Fibroblast of lung (primary cell): ENCODE results near the gene NDUFV2. TPM values are rescaled to one million over a fixed set of nuclear protein-coding genes. Genes with fewer than 3 reads are reported as not detected.

Experiments
- DNase-seq, 2 donors: peaks; one replicate each; pipeline versions ENCODE4 v3.0.0 to v3.0.0-alpha.2; 2010; ENCODE audit warnings: low read depth in 2 of 2
- H2AFZ ChIP-seq: 2 replicates; pipeline ENCODE4 v1.5.1; 2012; ENCODE audit warnings: low read length, control low read depth, inconsistent platforms
- H3K27ac ChIP-seq: 2 replicates; pipeline ENCODE4 v1.5.1; 2011; ENCODE audit warnings: low read length, control low read depth; ENCODE audit not compliant: insufficient read depth
- H3K27me3 ChIP-seq: 2 replicates; pipeline ENCODE4 v1.5.1; 2011; ENCODE audit warnings: mild to moderate bottlenecking, low read length; ENCODE audit not compliant: control insufficient read depth, insufficient read depth
- H3K36me3 ChIP-seq: 2 replicates; pipeline ENCODE4 v1.5.1; 2011; ENCODE audit warnings: low read length; ENCODE audit not compliant: control insufficient read depth, insufficient read depth
- H3K4me1 ChIP-seq: 2 replicates; pipeline ENCODE4 v1.5.1; 2011; ENCODE audit warnings: low read length; ENCODE audit not compliant: control insufficient read depth, insufficient read depth; ENCODE audit errors: extremely low read depth
- H3K4me2 ChIP-seq: 2 replicates; pipeline ENCODE4 v1.5.1; 2011; ENCODE audit warnings: low read length, control low read depth; ENCODE audit not compliant: insufficient read depth; ENCODE audit errors: extremely low read depth
- H3K4me3 ChIP-seq, 4 experiments: fragments of 200-600 bp in 1 of 4; sonication (generic) in 1 of 4; replicated peaks in 1 of 4; 2 replicates each; pipeline ENCODE4 v1.5.1; 2011 to 2016; ENCODE audit warnings: low read length in 4 of 4, low read depth in 3 of 4, mild to moderate bottlenecking in 3 of 4, control low read depth in 2 of 4, inconsistent platforms in 1 of 4, mixed read lengths in 1 of 4; ENCODE audit not compliant: insufficient read depth in 1 of 4; ENCODE audit errors: control extremely low read depth in 1 of 4
- H3K79me2 ChIP-seq: 2 replicates; pipeline ENCODE4 v1.5.1; 2012; ENCODE audit warnings: mild to moderate bottlenecking, low read length, inconsistent platforms; ENCODE audit not compliant: control insufficient read depth, insufficient read depth
- H3K9ac ChIP-seq: 2 replicates; pipeline ENCODE4 v1.5.1; 2011; ENCODE audit warnings: mild to moderate bottlenecking, low read length, control low read depth; ENCODE audit not compliant: insufficient read depth
- H3K9me3 ChIP-seq: 2 replicates; pipeline ENCODE4 v1.5.1; 2012; ENCODE audit warnings: low read depth, low read length; ENCODE audit not compliant: control insufficient read depth, insufficient read depth
- H4K20me1 ChIP-seq: 2 replicates; pipeline ENCODE4 v1.5.1; 2011; ENCODE audit warnings: low read length; ENCODE audit not compliant: control insufficient read depth, insufficient read depth; ENCODE audit errors: extremely low read depth
- EZH2 ChIP-seq: IDR thresholded peaks from 2 replicates; pipeline ENCODE4 v1.5.1; 2012; ENCODE audit warnings: low read length, control low read depth, mild to moderate bottlenecking; ENCODE audit errors: missing control alignments
- polyA plus RNA-seq, 2 donors: library from polyadenylated mRNA; depleted of rRNA in 1 of 2; stranded (reverse) in 1 of 2; unstranded in 1 of 2; fragments of >200 nt; gene quantifications; 2 replicates each; pipeline ENCODE4 v1.2.1, GENCODE V29; 2011 to 2012; ENCODE audit warnings: missing spikeins in 1 of 2
- total RNA-seq: library from RNA; depleted of rRNA; stranded (reverse); fragments of >200 nt; gene quantifications from 2 replicates; pipeline ENCODE4 v1.2.1, GENCODE V29; 2014
- TF ChIP-seq, protein P1 (sequence below), 2 donors: IDR thresholded peaks in 1 of 2; conservative IDR thresholded peaks in 1 of 2; 1 replicate in 1 of 2; 2 replicates in 1 of 2; pipeline ENCODE4 v1.5.1; 2011 to 2012; ENCODE audit warnings: low read length in 2 of 2, control low read depth in 1 of 2, inconsistent platforms in 1 of 2, low read depth in 1 of 2, mild to moderate bottlenecking in 1 of 2

Gene NDUFV2
- total and polyA plus RNA-seq, 2 donors (not counting 1 experiment from before 2014, with no cell fraction given): 97.3 to 133 TPM

DNA sequence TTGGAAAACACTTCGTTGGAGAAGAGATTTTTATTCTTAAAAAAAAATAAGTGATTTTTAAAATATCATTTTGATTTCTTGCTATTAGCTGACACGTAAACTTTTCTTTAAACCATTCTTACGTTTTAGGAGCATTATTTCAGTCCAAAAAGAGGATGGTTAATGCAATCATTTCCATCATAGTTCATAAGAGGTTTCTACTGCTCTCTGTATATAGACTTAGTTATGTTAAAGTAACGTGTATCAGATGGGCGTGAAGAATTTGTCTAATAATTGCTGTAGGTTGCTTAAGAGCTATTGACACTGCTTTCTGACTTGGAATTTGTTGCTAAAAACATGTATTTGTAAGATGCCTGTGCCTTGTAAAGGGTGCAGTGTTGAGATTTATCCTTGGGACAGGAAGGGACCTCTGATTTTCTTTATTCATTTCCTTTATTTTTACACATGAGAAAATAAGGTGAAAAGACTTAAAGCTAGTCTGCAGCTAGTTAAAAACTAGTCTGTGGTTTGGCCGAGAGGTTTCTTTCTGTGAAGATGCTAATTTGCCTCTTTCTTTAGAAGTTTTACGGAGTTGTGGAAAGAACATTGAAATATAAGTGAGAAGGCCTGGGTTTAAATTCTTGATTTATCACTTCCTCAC lies 37.0 kb downstream of the NDUFV2 start:
- peaks cover 71% of the 10 kb centered on the region for H3K79me2 ChIP-seq
- H3K4me3 ChIP-seq: peak overlapping the region; percentile 89 to 100 (median 90)
- peaks cover 3% of the 10 kb centered on the region for H3K36me3 ChIP-seq
- TF ChIP-seq EZH2: no peak
- TF ChIP-seq, protein P1, sequence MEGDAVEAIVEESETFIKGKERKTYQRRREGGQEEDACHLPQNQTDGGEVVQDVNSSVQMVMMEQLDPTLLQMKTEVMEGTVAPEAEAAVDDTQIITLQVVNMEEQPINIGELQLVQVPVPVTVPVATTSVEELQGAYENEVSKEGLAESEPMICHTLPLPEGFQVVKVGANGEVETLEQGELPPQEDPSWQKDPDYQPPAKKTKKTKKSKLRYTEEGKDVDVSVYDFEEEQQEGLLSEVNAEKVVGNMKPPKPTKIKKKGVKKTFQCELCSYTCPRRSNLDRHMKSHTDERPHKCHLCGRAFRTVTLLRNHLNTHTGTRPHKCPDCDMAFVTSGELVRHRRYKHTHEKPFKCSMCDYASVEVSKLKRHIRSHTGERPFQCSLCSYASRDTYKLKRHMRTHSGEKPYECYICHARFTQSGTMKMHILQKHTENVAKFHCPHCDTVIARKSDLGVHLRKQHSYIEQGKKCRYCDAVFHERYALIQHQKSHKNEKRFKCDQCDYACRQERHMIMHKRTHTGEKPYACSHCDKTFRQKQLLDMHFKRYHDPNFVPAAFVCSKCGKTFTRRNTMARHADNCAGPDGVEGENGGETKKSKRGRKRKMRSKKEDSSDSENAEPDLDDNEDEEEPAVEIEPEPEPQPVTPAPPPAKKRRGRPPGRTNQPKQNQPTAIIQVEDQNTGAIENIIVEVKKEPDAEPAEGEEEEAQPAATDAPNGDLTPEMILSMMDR (conservative IDR thresholded peaks at IDR 0.05 in 1 of 2, IDR thresholded peaks at IDR 0.05 in 1 of 2; ENCODE audit: low read depth in 1 of 2, low read length in 2 of 2): no peak
- peak overlapping the region; percentile 94 for H3K4me2 ChIP-seq
- H3K9me3 ChIP-seq: no peaks in the 10 kb centered on the region
- DNase-seq: no peak
- no peaks in the 10 kb centered on the region for H3K27me3 ChIP-seq
- H2AFZ ChIP-seq: no peak overlapping the region
- peak overlapping the region; percentile 95 for H3K27ac ChIP-seq
- no peaks in the 10 kb centered on the region for H4K20me1 ChIP-seq
- H3K9ac ChIP-seq: no peak overlapping the region
- peaks cover 7% of the 10 kb centered on the region for H3K4me1 ChIP-seq

DNA sequence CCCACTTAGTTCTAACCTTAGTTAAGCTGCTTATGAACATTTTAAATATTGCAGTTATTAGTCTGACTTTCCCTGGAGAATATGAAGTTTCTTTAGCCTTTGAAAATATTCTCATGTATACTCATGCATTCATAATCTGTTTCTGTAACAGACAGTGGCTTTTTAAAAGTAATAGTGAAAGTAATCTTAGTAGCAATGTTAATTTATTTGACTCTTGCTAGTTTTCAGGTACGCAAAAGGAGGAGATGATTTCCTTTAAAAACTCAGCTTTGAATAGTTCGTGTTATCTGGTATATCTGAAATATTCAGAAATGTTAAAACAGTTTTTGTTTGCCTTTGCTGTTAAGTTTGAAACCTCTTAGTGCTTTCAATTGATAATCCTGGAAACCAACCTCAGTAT lies 37.9 kb downstream of the NDUFV2 start:
- DNase-seq: no peak
- peak overlapping the region; percentile 94 for H3K4me2 ChIP-seq
- H3K79me2 ChIP-seq: peaks cover 78% of the 10 kb centered on the region
- peaks cover 3% of the 10 kb centered on the region for H3K36me3 ChIP-seq
- no peaks in the 10 kb centered on the region for H3K27me3 ChIP-seq
- no peak overlapping the region for H3K9ac ChIP-seq
- TF ChIP-seq EZH2: no peak
- TF ChIP-seq, protein P1 (conservative IDR thresholded peaks at IDR 0.05 in 1 of 2, IDR thresholded peaks at IDR 0.05 in 1 of 2; ENCODE audit: low read depth in 1 of 2, low read length in 2 of 2): no peak
- no peaks in the 10 kb centered on the region for H3K9me3 ChIP-seq
- H3K4me3 ChIP-seq: peak overlapping the region in 1 of 4 experiments; percentile 90
- H2AFZ ChIP-seq: no peak overlapping the region
- no peak overlapping the region for H3K27ac ChIP-seq
- no peaks in the 10 kb centered on the region for H4K20me1 ChIP-seq
- peaks cover 8% of the 10 kb centered on the region for H3K4me1 ChIP-seq

DNA sequence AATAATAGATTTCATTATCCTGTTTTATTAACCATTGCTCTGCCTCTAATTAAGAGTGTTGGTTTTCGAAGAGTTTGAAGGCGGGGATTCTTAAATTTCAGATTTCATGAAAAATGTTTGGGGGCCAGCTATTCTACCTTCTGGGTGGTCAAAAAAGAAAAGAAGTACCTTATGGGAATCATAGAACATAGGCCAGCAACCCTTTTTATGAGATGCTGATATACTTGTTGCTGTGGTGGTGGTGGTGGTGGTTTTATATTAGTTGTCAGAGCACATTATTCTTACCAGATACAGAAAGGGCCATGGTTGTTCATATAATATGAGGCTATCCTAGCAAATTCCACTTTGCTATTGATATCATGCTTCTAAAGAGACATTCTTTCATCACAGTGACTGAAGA lies 38.5 kb downstream of the NDUFV2 start:
- Histone ChIP-seq H2AFZ (no peak overlapping the region), H3K79me2 (peaks cover 81% of the 10 kb centered on the region), H3K4me3 (peak overlapping the region in 1 of 4 experiments; percentile 90), H3K4me2 (peak overlapping the region; percentile 44), H3K36me3 (no peaks in the 10 kb centered on the region), H3K27me3 (no peaks in the 10 kb centered on the region), H4K20me1 (no peaks in the 10 kb centered on the region), H3K27ac (no peak overlapping the region), H3K9me3 (no peaks in the 10 kb centered on the region), H3K4me1 (peaks cover 3% of the 10 kb centered on the region), H3K9ac (no peak overlapping the region)
- DNase-seq: no peak
- TF ChIP-seq, protein P1 (conservative IDR thresholded peaks at IDR 0.05 in 1 of 2, IDR thresholded peaks at IDR 0.05 in 1 of 2; ENCODE audit: low read depth in 1 of 2, low read length in 2 of 2): no peak
- TF ChIP-seq EZH2: no peak
